A549 (cell line): ENCODE results near the gene PRSS36.

Experiments
- KDM1A ChIP-seq: fragments of 200-600 bp; sonication (generic); IDR thresholded peaks from 2 replicates; pipeline ENCODE4 v1.6.1; 2016; ENCODE audit warnings: low read depth, mild to moderate bottlenecking
- PHF8 ChIP-seq: fragments of 200-600 bp; sonication (generic); IDR thresholded peaks from 2 replicates; pipeline ENCODE4 v1.6.1; 2016; ENCODE audit warnings: low read depth, mild to moderate bottlenecking, antibody characterized with exemption, moderate library complexity, borderline replicate concordance
- SMC3 ChIP-seq: fragments of >200 bp; sonication (Bioruptor Twin); formaldehyde crosslinking; IDR thresholded peaks from 3 replicates; pipeline ENCODE4 v1.6.1; 2018; ENCODE audit warnings: inconsistent platforms
- SREBF2 ChIP-seq: fragments of 450-650 bp; IDR thresholded peaks from 2 replicates; pipeline ENCODE4 v1.6.1; 2014; ENCODE audit warnings: mild to moderate bottlenecking, moderate library complexity
- TF ChIP-seq, protein P1 (sequence below): fragments of >200 bp; sonication (Bioruptor Twin); formaldehyde crosslinking; IDR thresholded peaks from 3 replicates; pipeline ENCODE4 v1.5.1; 2016

DNA sequence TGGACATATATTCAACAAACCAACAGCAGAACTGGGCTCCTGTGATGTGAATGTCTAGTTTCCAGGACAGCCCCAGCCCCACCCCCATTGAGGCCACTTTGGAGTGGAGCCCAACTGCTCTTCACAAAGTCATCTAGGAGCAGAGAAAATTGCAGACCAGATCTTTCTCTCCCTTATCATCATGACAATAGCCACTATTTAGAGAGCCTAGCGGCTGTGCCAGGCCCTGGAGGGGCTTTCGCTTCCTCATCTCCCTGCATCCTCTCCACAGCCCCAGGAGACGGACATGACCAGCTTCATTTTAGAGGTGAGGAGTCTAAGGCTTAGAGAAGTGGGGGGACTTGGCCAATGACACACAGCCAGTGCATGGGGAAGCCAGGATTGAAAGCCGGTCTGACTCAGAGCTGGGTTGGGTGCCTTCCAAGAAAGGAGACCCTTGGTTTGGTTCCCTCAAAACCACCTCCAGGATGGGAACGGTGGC, 15.7 kb downstream of the PRSS36 start:
- TF ChIP-seq, protein P1, sequence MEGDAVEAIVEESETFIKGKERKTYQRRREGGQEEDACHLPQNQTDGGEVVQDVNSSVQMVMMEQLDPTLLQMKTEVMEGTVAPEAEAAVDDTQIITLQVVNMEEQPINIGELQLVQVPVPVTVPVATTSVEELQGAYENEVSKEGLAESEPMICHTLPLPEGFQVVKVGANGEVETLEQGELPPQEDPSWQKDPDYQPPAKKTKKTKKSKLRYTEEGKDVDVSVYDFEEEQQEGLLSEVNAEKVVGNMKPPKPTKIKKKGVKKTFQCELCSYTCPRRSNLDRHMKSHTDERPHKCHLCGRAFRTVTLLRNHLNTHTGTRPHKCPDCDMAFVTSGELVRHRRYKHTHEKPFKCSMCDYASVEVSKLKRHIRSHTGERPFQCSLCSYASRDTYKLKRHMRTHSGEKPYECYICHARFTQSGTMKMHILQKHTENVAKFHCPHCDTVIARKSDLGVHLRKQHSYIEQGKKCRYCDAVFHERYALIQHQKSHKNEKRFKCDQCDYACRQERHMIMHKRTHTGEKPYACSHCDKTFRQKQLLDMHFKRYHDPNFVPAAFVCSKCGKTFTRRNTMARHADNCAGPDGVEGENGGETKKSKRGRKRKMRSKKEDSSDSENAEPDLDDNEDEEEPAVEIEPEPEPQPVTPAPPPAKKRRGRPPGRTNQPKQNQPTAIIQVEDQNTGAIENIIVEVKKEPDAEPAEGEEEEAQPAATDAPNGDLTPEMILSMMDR, result no peak
- no peak for TF ChIP-seq KDM1A
- no peak for TF ChIP-seq SREBF2
- no peak for TF ChIP-seq PHF8
- no peak for TF ChIP-seq SMC3
